Tibial nerve (tissue), 4 donors: ENCODE results near the gene COL4A1. TPM values are rescaled to one million over a fixed set of nuclear protein-coding genes. Genes with fewer than 3 reads are reported as not detected.

Source experiments
- DNase-seq, 2 donors: peaks; one replicate each; pipeline ENCODE4 v3.0.0-alpha.2; 2019; ENCODE audit warnings: low spot score in 2 of 2
- H3K27ac ChIP-seq, 4 donors: fragments of 200-600 bp; sonication (generic) in 3 of 4; one replicate each; pipeline ENCODE4 v1.5.1; 2017 to 2019; ENCODE audit warnings: mild to moderate bottlenecking in 1 of 4
- H3K27me3 ChIP-seq, 2 donors: fragments of 200-600 bp; sonication (generic) in 1 of 2; one replicate each; pipeline versions ENCODE4 v1.5.1 to v1.6.0; 2017 to 2019
- H3K36me3 ChIP-seq, 3 donors: fragments of 200-600 bp; sonication (generic); one replicate each; pipeline ENCODE4 v1.5.1; 2018 to 2019
- H3K4me1 ChIP-seq, 4 donors: fragments of 200-600 bp; sonication (generic) in 3 of 4; one replicate each; pipeline ENCODE4 v1.5.1; 2017 to 2019
- H3K4me3 ChIP-seq, 4 donors: fragments of 200-600 bp; sonication (generic) in 3 of 4; one replicate each; pipeline ENCODE4 v1.5.1; 2017 to 2019; ENCODE audit warnings: mild to moderate bottlenecking in 1 of 4, moderate library complexity in 1 of 4
- H3K9me3 ChIP-seq, 4 donors: fragments of 200-600 bp; sonication (generic) in 3 of 4; one replicate each; pipeline ENCODE4 v1.5.1; 2017 to 2019
- CTCF ChIP-seq, 5 experiments: fragments of 200-600 bp in 3 of 5; fragments of 450-650 bp in 2 of 5; sonication (generic) in 3 of 5; IDR thresholded peaks; one replicate each; pipeline ENCODE4 v1.5.1; 2016 to 2019; ENCODE audit warnings: antibody characterized with exemption in 5 of 5, mild to moderate bottlenecking in 3 of 5, moderate library complexity in 2 of 5
- EP300 ChIP-seq, 2 donors: sonication (generic); formaldehyde crosslinking; IDR thresholded peaks; one replicate each; pipeline ENCODE4 v1.6.1; 2017; ENCODE audit warnings: antibody characterized with exemption in 2 of 2, mild to moderate bottlenecking in 1 of 2
- POLR2A ChIP-seq, 2 donors: fragments of 450-650 bp; IDR thresholded peaks; one replicate each; pipeline ENCODE4 v1.6.1; 2017; ENCODE audit warnings: antibody characterized with exemption in 2 of 2, mild to moderate bottlenecking in 2 of 2, moderate library complexity in 2 of 2
- WGBS, 2 donors: methylation state at CpG; one replicate each; pipeline ENCODE4 v1.1.5; 2018; 5-methylcytosine and 5-hydroxymethylcytosine counted together
- total RNA-seq, 4 donors: library from RNA; depleted of rRNA; stranded (reverse); fragments of >200 nt; gene quantifications; one replicate each; pipeline ENCODE4 v1.1.0, GENCODE V29; 2016

Gene COL4A1
- total RNA-seq, 4 donors from 2014 or later = 385 to 583 (median 526) TPM

DNA sequence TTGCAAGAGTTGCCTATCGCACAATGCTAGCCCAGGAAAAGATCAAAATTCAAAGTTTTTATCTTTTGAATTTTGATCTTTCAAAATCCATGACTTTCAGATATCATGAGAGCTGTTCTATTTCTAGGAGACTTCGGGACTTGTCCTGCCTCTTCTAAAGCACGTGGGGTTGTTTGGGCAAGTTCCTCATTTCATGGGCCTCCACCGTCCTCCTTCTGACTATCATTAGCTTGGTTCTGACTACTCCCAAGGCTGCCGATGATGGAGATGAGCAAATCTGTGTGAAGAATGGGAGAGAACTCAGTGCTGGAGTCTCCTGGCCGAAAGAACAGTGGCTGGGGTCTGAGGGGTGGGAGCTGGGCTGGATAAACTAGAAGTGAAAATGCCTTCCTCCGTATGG is 86.5 kb downstream of the COL4A1 start:
- no peak for TF ChIP-seq EP300 (IDR thresholded peaks at IDR 0.05)
- TF ChIP-seq CTCF (IDR thresholded peaks at IDR 0.05) = no peak
- no peak for TF ChIP-seq POLR2A (IDR thresholded peaks at IDR 0.05)
- Histone ChIP-seq H3K27ac (peak overlapping the region; percentile 19 to 89 (median 78)), H3K27me3 (no peaks in the 10 kb centered on the region), H3K4me3 (no peak overlapping the region), H3K4me1 (peaks cover 0 to 72% (median 44%) of the 10 kb centered on the region in 4 donors), H3K36me3 (no peaks in the 10 kb centered on the region), H3K9me3 (no peaks in the 10 kb centered on the region)
- 68 to 70% methylated on average over 7 of the region's 7 CpGs for WGBS, 2 donors
- DNase-seq = no peak

- no peaks in the 10 kb centered on the region for H3K9me3 ChIP-seq
- no peaks in the 10 kb centered on the region for H3K27me3 ChIP-seq
- peak overlapping the region in 3 of 4 donors; percentile 27 to 79 (median 77) for H3K27ac ChIP-seq
- 53 to 54% methylated on average over 21 of the region's 21 CpGs for WGBS, 2 donors
- peaks cover 0 to 79% (median 45%) of the 10 kb centered on the region in 4 donors for H3K4me1 ChIP-seq
- no peak for DNase-seq
- H3K4me3 ChIP-seq = no peak overlapping the region
- TF ChIP-seq EP300 (IDR thresholded peaks at IDR 0.05) = peak in 1 of 2 donors; percentile 17
- TF ChIP-seq POLR2A (IDR thresholded peaks at IDR 0.05) = no peak
- H3K36me3 ChIP-seq = no peaks in the 10 kb centered on the region
These were observed 88.3 kb downstream of the COL4A1 start for GRCh38 chr13:110218581-110219201.

- 60 to 62% methylated on average over 2 of the region's 2 CpGs for WGBS, 2 donors
- TF ChIP-seq CTCF (IDR thresholded peaks at IDR 0.05) (no peak), POLR2A (IDR thresholded peaks at IDR 0.05) (no peak), EP300 (IDR thresholded peaks at IDR 0.05) (no peak)
- Histone ChIP-seq H3K27me3 (no peaks in the 10 kb centered on the region), H3K27ac (peak overlapping the region in 3 of 4 donors; percentile 14 to 79 (median 77)), H3K4me1 (peaks cover 0 to 72% (median 42%) of the 10 kb centered on the region in 4 donors), H3K9me3 (no peaks in the 10 kb centered on the region), H3K4me3 (no peak overlapping the region), H3K36me3 (peaks cover 0 to 9% (median 0%) of the 10 kb centered on the region in 3 donors)
- no peak for DNase-seq
These were observed 89.1 kb downstream of the COL4A1 start for GRCh38 chr13:110217811-110218210.

DNA sequence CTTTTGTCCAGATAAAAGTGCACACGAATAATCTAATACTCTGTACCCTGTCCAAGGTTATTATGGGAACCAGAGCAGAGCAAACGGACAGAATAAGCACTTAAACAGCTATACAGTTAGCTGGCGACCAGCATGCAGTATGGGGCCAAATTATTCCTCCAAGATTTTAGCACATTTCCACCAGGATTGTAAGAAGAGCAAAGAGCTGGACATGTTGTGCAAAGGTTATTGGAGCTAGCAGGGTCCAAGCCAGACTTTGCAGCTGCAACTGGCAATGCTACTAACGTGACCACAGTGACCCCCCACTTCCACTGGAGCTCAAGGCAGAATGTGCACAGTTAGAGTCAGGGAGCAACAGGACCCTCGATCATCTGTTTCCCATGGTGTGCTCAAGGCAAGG is 89.9 kb downstream of the COL4A1 start:
- Histone ChIP-seq H3K9me3 (no peaks in the 10 kb centered on the region), H3K4me3 (no peak overlapping the region), H3K4me1 (peaks cover 0 to 69% (median 40%) of the 10 kb centered on the region in 4 donors), H3K36me3 (peaks cover 0 to 16% (median 0%) of the 10 kb centered on the region in 3 donors), H3K27me3 (no peaks in the 10 kb centered on the region), H3K27ac (peak overlapping the region; percentile 14 to 79 (median 68))
- TF ChIP-seq EP300 (IDR thresholded peaks at IDR 0.05) (no peak), CTCF (IDR thresholded peaks at IDR 0.05) (no peak), POLR2A (IDR thresholded peaks at IDR 0.05) (no peak)
- 23 to 26% methylated on average over 5 of the region's 5 CpGs for WGBS, 2 donors
- no peak for DNase-seq

- peaks cover 0 to 64% (median 35%) of the 10 kb centered on the region in 4 donors for H3K4me1 ChIP-seq
- H3K36me3 ChIP-seq = peaks cover 0 to 21% (median 0%) of the 10 kb centered on the region in 3 donors
- no peaks in the 10 kb centered on the region for H3K9me3 ChIP-seq
- peak overlapping the region in 3 of 4 donors; percentile 58 to 79 (median 77) for H3K27ac ChIP-seq
- DNase-seq = no peak
- 22 to 25% methylated on average over 10 of the region's 10 CpGs for WGBS, 2 donors
- TF ChIP-seq EP300 (IDR thresholded peaks at IDR 0.05) (peak; percentile 82 to 84), CTCF (IDR thresholded peaks at IDR 0.05) (no peak)
- H3K27me3 ChIP-seq = no peaks in the 10 kb centered on the region
- no peak overlapping the region for H3K4me3 ChIP-seq
These were observed 90.4 kb downstream of the COL4A1 start for GRCh38 chr13:110216398-110217041.
